IPS-15b (cell line): ENCODE results near the gene GTF2I.
A peak's percentile ranks its signal among the peaks of the same experiment; 100 is the strongest.
"Not testable (repeated sequence)": the region's sequence is repeated elsewhere in the genome, so short reads cannot be mapped to it uniquely, and the experiment has no call there.

ENCODE experiments used
- H3K27me3 ChIP-seq: one replicate; pipeline ENCODE4 v1.6.1; 2013; ENCODE audit warnings: low read length; ENCODE audit not compliant: control insufficient read depth, insufficient read depth
- H3K36me3 ChIP-seq: one replicate; pipeline ENCODE4 v1.6.1; 2013; ENCODE audit warnings: low read length; ENCODE audit not compliant: control insufficient read depth, insufficient read depth
- H3K4me1 ChIP-seq: one replicate; pipeline ENCODE4 v1.6.1; 2013; ENCODE audit warnings: mild to moderate bottlenecking, low read length; ENCODE audit not compliant: control insufficient read depth, insufficient read depth
- H3K4me3 ChIP-seq: one replicate; pipeline ENCODE4 v1.5.1; 2013; ENCODE audit warnings: low read depth, low read length
- H3K9ac ChIP-seq: one replicate; pipeline ENCODE4 v1.6.1; 2013; ENCODE audit warnings: low read depth, mild to moderate bottlenecking, low read length
- H3K9me3 ChIP-seq: one replicate; pipeline ENCODE4 v1.6.1; 2013; ENCODE audit warnings: mild to moderate bottlenecking, low read length; ENCODE audit not compliant: control insufficient read depth, insufficient read depth

The GTF2I gene

GRCh38 chr7:74633451-74633921 lies 24.0 kb upstream of the GTF2I start:
- Histone ChIP-seq H3K9ac (no peak overlapping the region), H3K4me1 (peaks cover under 1% of the 10 kb centered on the region), H3K4me3 (no peak overlapping the region), H3K27me3 (no peaks in the 10 kb centered on the region), H3K9me3 (no peaks in the 10 kb centered on the region), H3K36me3 (no peaks in the 10 kb centered on the region)

- no peaks in the 10 kb centered on the region for H3K9me3 ChIP-seq
- H3K4me1 ChIP-seq: no peaks in the 10 kb centered on the region
- no peaks in the 10 kb centered on the region for H3K36me3 ChIP-seq
- H3K4me3 ChIP-seq: no peak overlapping the region
- H3K27me3 ChIP-seq: no peaks in the 10 kb centered on the region
- no peak overlapping the region for H3K9ac ChIP-seq
Measured at GRCh38 chr7:74637745-74638144, 19.8 kb upstream of the GTF2I start.

- peak overlapping the region; percentile 33 for H3K4me3 ChIP-seq
Measured at GRCh38 chr7:74650055-74650454, 7.5 kb upstream of the GTF2I start.

GRCh38 chr7:74650493-74651132 lies 6.9 kb upstream of the GTF2I start:
- Histone ChIP-seq H3K4me3 (peak overlapping the region; percentile 20), H3K9ac (peak overlapping the region; percentile 3), H3K4me1 (peaks cover 13% of the 10 kb centered on the region)
- not testable (repeated sequence) for H3K36me3 ChIP-seq, H3K9me3 ChIP-seq, H3K27me3 ChIP-seq

More at GRCh38 chr7:74650055-74650454, 7.5 kb upstream of the GTF2I start:
- H3K27me3 ChIP-seq, H3K4me1 ChIP-seq, H3K9ac ChIP-seq, H3K36me3 ChIP-seq, H3K9me3 ChIP-seq: not testable (repeated sequence)

GRCh38 chr7:74651133-74651504 lies 6.4 kb upstream of the GTF2I start:
- not testable (repeated sequence) for H3K27me3 ChIP-seq, H3K9ac ChIP-seq, H3K36me3 ChIP-seq, H3K9me3 ChIP-seq
- H3K4me1 ChIP-seq: peaks cover 16% of the 10 kb centered on the region
- H3K4me3 ChIP-seq: peak overlapping the region; percentile 20

GRCh38 chr7:74653686-74654181 lies 3.8 kb upstream of the GTF2I start:
- Histone ChIP-seq H3K4me1 (peaks cover 16% of the 10 kb centered on the region), H3K9ac (no peak overlapping the region), H3K4me3 (no peak overlapping the region), H3K9me3 (no peaks in the 10 kb centered on the region), H3K36me3 (no peaks in the 10 kb centered on the region), H3K27me3 (no peaks in the 10 kb centered on the region)

GRCh38 chr7:74654811-74655210 lies 2.7 kb upstream of the GTF2I start:
- no peak overlapping the region for H3K9ac ChIP-seq
- no peaks in the 10 kb centered on the region for H3K27me3 ChIP-seq
- H3K9me3 ChIP-seq: no peaks in the 10 kb centered on the region
- peaks cover 13% of the 10 kb centered on the region for H3K4me1 ChIP-seq
- no peaks in the 10 kb centered on the region for H3K36me3 ChIP-seq
- H3K4me3 ChIP-seq: no peak overlapping the region

- no peaks in the 10 kb centered on the region for H3K9me3 ChIP-seq
- no peaks in the 10 kb centered on the region for H3K36me3 ChIP-seq
- H3K27me3 ChIP-seq: no peaks in the 10 kb centered on the region
- no peak overlapping the region for H3K9ac ChIP-seq
- H3K4me3 ChIP-seq: no peak overlapping the region
- peaks cover 13% of the 10 kb centered on the region for H3K4me1 ChIP-seq
Measured at GRCh38 chr7:74655324-74655723, 2.2 kb upstream of the GTF2I start.

GRCh38 chr7:74655768-74656440 lies 1.6 kb upstream of the GTF2I start:
- Histone ChIP-seq H3K4me3 (peak overlapping the region; percentile 85), H3K4me1 (peaks cover 15% of the 10 kb centered on the region), H3K9ac (peak overlapping the region; percentile 79), H3K27me3 (no peaks in the 10 kb centered on the region), H3K9me3 (no peaks in the 10 kb centered on the region), H3K36me3 (no peaks in the 10 kb centered on the region)

- Histone ChIP-seq H3K9ac (peak overlapping the region; percentile 97), H3K9me3 (no peaks in the 10 kb centered on the region), H3K27me3 (no peaks in the 10 kb centered on the region), H3K4me1 (peaks cover 15% of the 10 kb centered on the region), H3K36me3 (no peaks in the 10 kb centered on the region), H3K4me3 (peak overlapping the region; percentile 85)
Measured at GRCh38 chr7:74656441-74656836, 1.1 kb upstream of the GTF2I start.

- Histone ChIP-seq H3K4me3 (peak overlapping the region; percentile 85), H3K9me3 (no peaks in the 10 kb centered on the region), H3K4me1 (peaks cover 19% of the 10 kb centered on the region), H3K36me3 (no peaks in the 10 kb centered on the region), H3K9ac (peak overlapping the region; percentile 97), H3K27me3 (no peaks in the 10 kb centered on the region)
Measured at GRCh38 chr7:74656837-74657691, 454 bp upstream of the GTF2I start.
